HCT116 (cell line): Measurements from ENCODE around the gene ACAD8. TPM values are rescaled to one million over a fixed set of nuclear protein-coding genes. Genes with fewer than 3 reads are reported as not detected.

Source experiments
- ATAC-seq: fragments of 200-7000 bp; cut with Tn5 transposase; 2 replicates; pipeline ENCODE4 v1.9.1; 2020; ENCODE audit warnings: mild to moderate bottlenecking, moderate library complexity
- BruUV-seq: library from RNA; stranded (reverse); fragments of 400-500 nt; replicated peaks from 2 replicates; lab custom pipeline; 2021; lab: Mats Ljungman, UMichigan
- CTCF ChIA-PET: fragments of 300-600 bp; sonication (Branson Sonifier 250); formaldehyde crosslinking; loops from one replicate; lab custom pipeline; 2021; ENCODE audit warnings: antibody characterized with exemption; lab: Charles Lee
- POLR2A ChIA-PET: fragments of 300-600, 350-600 bp; sonication (Branson Sonifier 250); formaldehyde crosslinking; loops from one replicate; lab custom pipeline; 2021; ENCODE audit warnings: antibody characterized with exemption; lab: Charles Lee
- RAD21 ChIA-PET, 2 experiments: fragments of 300-600 bp; sonication (Branson Sonifier 250); formaldehyde crosslinking; loops; one replicate each; lab custom pipeline; 2023; ENCODE audit warnings: low total read pairs in 2 of 2; ENCODE audit not compliant: uncharacterized antibody in 2 of 2, unreplicated experiment in 2 of 2, low non-redundant PET in 1 of 2; lab: Charles Lee
- DNase-seq: peaks from one replicate; pipeline ENCODE4 v3.0.0-alpha.2; 2010; ENCODE audit warnings: low read depth, low spot score
- H2AFZ ChIP-seq: fragments of 200-600 bp; shearing (Covaris generic), sonication (generic); 2 replicates; pipeline ENCODE4 v1.6.1; 2017; ENCODE audit warnings: low read depth, mixed run types, mixed read lengths, antibody characterized with exemption, low read length; ENCODE audit not compliant: poor library complexity, severe bottlenecking
- H3K27ac ChIP-seq: 2 replicates; pipeline ENCODE4 v1.5.1; 2012; ENCODE audit warnings: low read depth, low read length
- H3K27me3 ChIP-seq: fragments of 200-600 bp; sonication (generic); 2 replicates; pipeline ENCODE4 v1.6.1; 2016; ENCODE audit warnings: mixed run types, low read length, mixed read lengths; ENCODE audit not compliant: insufficient read depth
- H3K36me3 ChIP-seq, 2 experiments: fragments of 200-500 bp in 1 of 2; fragments of 200-600 bp in 1 of 2; sonication (Bioruptor generic) in 1 of 2; sonication (generic) in 1 of 2; 2 replicates each; pipeline versions ENCODE4 v1.5.1 to v1.6.1; 2014 to 2016; ENCODE audit warnings: low read length in 2 of 2, inconsistent platforms in 1 of 2, mixed read lengths in 1 of 2, mixed run types in 1 of 2; ENCODE audit not compliant: insufficient read depth in 2 of 2, control insufficient read depth in 1 of 2
- H3K4me1 ChIP-seq, 2 experiments: fragments of 200-600 bp in 1 of 2; sonication (generic) in 1 of 2; 2 replicates each; pipeline versions ENCODE4 v1.5.1 to v1.6.1; 2012 to 2017; ENCODE audit warnings: low read length in 2 of 2, inconsistent platforms in 1 of 2, mild to moderate bottlenecking in 1 of 2, mixed read lengths in 1 of 2, mixed run types in 1 of 2, moderate library complexity in 1 of 2; ENCODE audit not compliant: insufficient read depth in 2 of 2, control insufficient read depth in 1 of 2
- H3K4me2 ChIP-seq: fragments of 200-600 bp; sonication (generic); 2 replicates; pipeline ENCODE4 v1.6.1; 2017; ENCODE audit warnings: mixed run types, low read length, mixed read lengths
- H3K4me3 ChIP-seq, 2 experiments: fragments of 200-600 bp in 1 of 2; sonication (generic) in 1 of 2; replicated peaks in 1 of 2; 2 replicates each; pipeline ENCODE4 v1.5.1; 2011 to 2016; ENCODE audit warnings: low read length in 2 of 2, control low read depth in 1 of 2, low read depth in 1 of 2, mild to moderate bottlenecking in 1 of 2, mixed read lengths in 1 of 2, mixed run types in 1 of 2
- H3K79me2 ChIP-seq: fragments of 200-600 bp; sonication (generic); 2 replicates; pipeline ENCODE4 v1.6.1; 2017; ENCODE audit warnings: mild to moderate bottlenecking, mixed run types, low read length, moderate library complexity, mixed read lengths; ENCODE audit not compliant: insufficient read depth
- H3K9ac ChIP-seq: fragments of 200-600 bp; sonication (generic); 2 replicates; pipeline ENCODE4 v1.6.1; 2016; ENCODE audit warnings: low read length, mixed read lengths
- H3K9me2 ChIP-seq: fragments of 200-600 bp; sonication (generic), shearing (Covaris generic); 2 replicates; pipeline ENCODE4 v1.6.1; 2017; ENCODE audit warnings: mixed run types, mild to moderate bottlenecking, moderate library complexity; ENCODE audit not compliant: insufficient read depth
- H3K9me3 ChIP-seq, 2 experiments: fragments of 200-500 bp in 1 of 2; fragments of 200-600 bp in 1 of 2; sonication (Bioruptor generic) in 1 of 2; sonication (generic) in 1 of 2; 2 replicates each; pipeline ENCODE4 v1.6.1; 2014 to 2017; ENCODE audit warnings: low read length in 2 of 2, mixed read lengths in 2 of 2, inconsistent platforms in 1 of 2, low read depth in 1 of 2, mild to moderate bottlenecking in 1 of 2, mixed run types in 1 of 2, moderate library complexity in 1 of 2; ENCODE audit not compliant: control insufficient read depth in 1 of 2, insufficient read depth in 1 of 2
- H4K20me1 ChIP-seq: fragments of 200-600 bp; sonication (generic), shearing (Covaris generic); 2 replicates; pipeline ENCODE4 v1.6.1; 2017; ENCODE audit warnings: mixed run types, mild to moderate bottlenecking, moderate library complexity; ENCODE audit not compliant: insufficient read depth
- CBX3 ChIP-seq: IDR thresholded peaks from 2 replicates; pipeline ENCODE4 v1.6.1; 2012; ENCODE audit warnings: low read depth
- CEBPB ChIP-seq: IDR thresholded peaks from 2 replicates; pipeline ENCODE4 v1.6.1; 2012; ENCODE audit warnings: low read depth
- EZH2 ChIP-seq: fragments of 200-600 bp; sonication (generic); IDR thresholded peaks from 2 replicates; pipeline ENCODE4 v1.6.1; 2017; ENCODE audit warnings: antibody characterized with exemption, mixed run types
- EZH2phosphoT487 ChIP-seq: fragments of 200-600 bp; IDR thresholded peaks from 2 replicates; pipeline ENCODE4 v1.6.1; 2018; ENCODE audit warnings: antibody characterized with exemption, borderline replicate concordance
- FOSL1 ChIP-seq: IDR thresholded peaks from 2 replicates; pipeline ENCODE4 v1.6.1; 2012; ENCODE audit warnings: low read depth
- JUND ChIP-seq: IDR thresholded peaks from 2 replicates; pipeline ENCODE4 v1.6.1; 2012
- POLR2A ChIP-seq: IDR thresholded peaks from 2 replicates; pipeline ENCODE4 v1.7.0; 2011; ENCODE audit warnings: borderline replicate concordance; ENCODE audit not compliant: insufficient read depth, insufficient read length; ENCODE audit errors: extremely low read depth
- RAD21 ChIP-seq: IDR thresholded peaks from 2 replicates; pipeline ENCODE4 v1.6.1; 2012; ENCODE audit warnings: low read depth, mild to moderate bottlenecking
- REST ChIP-seq: IDR thresholded peaks from 2 replicates; pipeline ENCODE4 v1.6.1; 2012; ENCODE audit warnings: low read depth
- SIN3A ChIP-seq: IDR thresholded peaks from 2 replicates; pipeline ENCODE4 v1.6.1; 2012; ENCODE audit warnings: low read depth
- SP1 ChIP-seq: IDR thresholded peaks from 2 replicates; pipeline ENCODE4 v1.6.1; 2012; ENCODE audit warnings: low read depth
- SRF ChIP-seq: IDR thresholded peaks from 2 replicates; pipeline ENCODE4 v1.6.1; 2012; ENCODE audit warnings: low read depth
- TCF7L2 ChIP-seq: IDR thresholded peaks from 2 replicates; pipeline ENCODE4 v1.7.0; 2011; ENCODE audit warnings: borderline replicate concordance, inconsistent platforms; ENCODE audit not compliant: insufficient read depth, insufficient read length; ENCODE audit errors: extremely low read depth
- YY1 ChIP-seq: IDR thresholded peaks from 2 replicates; pipeline ENCODE4 v1.6.1; 2011; ENCODE audit warnings: low read length, low read depth, moderate library complexity, mild to moderate bottlenecking; ENCODE audit not compliant: insufficient replicate concordance; ENCODE audit errors: extremely low read depth
- ZFX ChIP-seq: fragments of 450-650 bp; IDR thresholded peaks from 2 replicates; pipeline ENCODE4 v1.6.1; 2017
- ZNF274 ChIP-seq: fragments of 200-500 bp; sonication (Bioruptor generic); IDR thresholded peaks from 2 replicates; pipeline ENCODE4 v1.6.1; 2014; ENCODE audit warnings: mild to moderate bottlenecking, low read depth, low read length, inconsistent platforms
- intact Hi-C: fragments of 100-400 bp; cut with micrococcal nuclease; formaldehyde crosslinking; loops from 2 replicates; pipeline ENCODE4 v1.10.0; 2022
- total RNA-seq: library from RNA; stranded (reverse); gene quantifications from one replicate; pipeline ENCODE4 v1.2.1, GENCODE V29; 2021; ENCODE audit not compliant: unreplicated experiment

Gene ACAD8
- total RNA-seq, 1 experiment from 2014 or later: 21.0 TPM

- Histone ChIP-seq H3K27ac (no peak overlapping the region), H2AFZ (no peak overlapping the region), H3K4me2 (no peak overlapping the region), H3K9me2 (no peaks in the 10 kb centered on the region), H3K79me2 (no peaks in the 10 kb centered on the region), H3K27me3 (no peaks in the 10 kb centered on the region), H4K20me1 (no peaks in the 10 kb centered on the region), H3K4me3 (no peak overlapping the region), H3K36me3 (peaks cover 19 to 24% of the 10 kb centered on the region in 2 experiments), H3K9me3 (no peaks in the 10 kb centered on the region), H3K9ac (no peak overlapping the region), H3K4me1 (no peaks in the 10 kb centered on the region)
- ATAC-seq (no peak), DNase-seq (no peak)
- no peak for TF ChIP-seq REST
- no peak for TF ChIP-seq RAD21
- TF ChIP-seq SRF: no peak
- no peak for TF ChIP-seq CEBPB
- TF ChIP-seq YY1: no peak
- POLR2A ChIA-PET: no interaction called here
- CTCF ChIA-PET: no interaction called here
- intact Hi-C loops: no loop called here
- no TSS peak for BruUV-seq
- RAD21 ChIA-PET: no interaction called here
Observed at GRCh38 chr11:134245434-134245833, 7.9 kb upstream of the ACAD8 start.

- intact Hi-C loops: no loop called here
- Histone ChIP-seq H4K20me1 (no peaks in the 10 kb centered on the region), H3K9me3 (no peaks in the 10 kb centered on the region), H3K79me2 (no peaks in the 10 kb centered on the region), H3K4me1 (no peaks in the 10 kb centered on the region), H3K36me3 (peaks cover 19 to 24% of the 10 kb centered on the region in 2 experiments), H2AFZ (no peak overlapping the region), H3K9me2 (no peaks in the 10 kb centered on the region), H3K9ac (no peak overlapping the region), H3K4me3 (no peak overlapping the region), H3K27me3 (no peaks in the 10 kb centered on the region), H3K4me2 (no peak overlapping the region), H3K27ac (no peak overlapping the region)
- POLR2A ChIA-PET: no interaction called here
- CTCF ChIA-PET: no interaction called here
- no TSS peak for BruUV-seq
- RAD21 ChIA-PET: no interaction called here
- DNase-seq (no peak), ATAC-seq (no peak)
- TF ChIP-seq POLR2A: no peak
- no peak for TF ChIP-seq CBX3
- no peak for TF ChIP-seq YY1
- TF ChIP-seq JUND: no peak
- no peak for TF ChIP-seq SIN3A
- TF ChIP-seq EZH2: no peak
- TF ChIP-seq EZH2phosphoT487: no peak
- no peak for TF ChIP-seq ZFX
- no peak for TF ChIP-seq CEBPB
- no peak for TF ChIP-seq ZNF274
- no peak for TF ChIP-seq TCF7L2
- TF ChIP-seq SP1: no peak
- TF ChIP-seq FOSL1: no peak
- no peak for TF ChIP-seq REST
Observed at GRCh38 chr11:134246100-134246499, 7.3 kb upstream of the ACAD8 start.
